CD4-positive, alpha-beta T cell treated with Interleukin-21 for 1 hour (primary cell): ENCODE measurements around the gene C4A.
"Not testable (repeated sequence)": the region's sequence is repeated elsewhere in the genome, so short reads cannot be mapped to it uniquely, and the experiment has no call there.

ENCODE experiments used
- DNase-seq: peaks from one replicate; pipeline ENCODE4 v3.0.0-alpha.2; 2020

C4A gene

DNA sequence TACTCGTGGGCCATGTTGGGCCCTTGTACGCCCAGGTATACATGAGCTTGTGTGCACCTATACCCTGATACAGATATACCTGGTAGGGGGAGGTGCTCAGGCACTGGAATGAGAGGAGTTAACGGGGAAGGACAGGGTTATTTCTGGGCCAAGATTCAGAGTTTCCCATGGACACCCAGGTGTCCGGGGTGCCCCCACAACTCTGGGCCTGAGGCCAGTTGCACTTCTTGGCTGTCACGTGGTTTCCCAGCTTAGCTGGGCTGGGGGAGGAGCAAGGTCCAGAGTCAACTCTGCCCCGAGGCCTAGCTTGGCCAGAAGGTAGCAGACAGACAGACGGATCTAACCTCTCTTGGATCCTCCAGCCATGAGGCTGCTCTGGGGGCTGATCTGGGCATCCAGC is at the start of gene C4A:
Gene C4A, plus strand, starts transcription at position 314 of the 400 bp plus-strand sequence. Its CDS starts 51 bp downstream, at position 365.
- DNase-seq, result not testable (repeated sequence)

DNA sequence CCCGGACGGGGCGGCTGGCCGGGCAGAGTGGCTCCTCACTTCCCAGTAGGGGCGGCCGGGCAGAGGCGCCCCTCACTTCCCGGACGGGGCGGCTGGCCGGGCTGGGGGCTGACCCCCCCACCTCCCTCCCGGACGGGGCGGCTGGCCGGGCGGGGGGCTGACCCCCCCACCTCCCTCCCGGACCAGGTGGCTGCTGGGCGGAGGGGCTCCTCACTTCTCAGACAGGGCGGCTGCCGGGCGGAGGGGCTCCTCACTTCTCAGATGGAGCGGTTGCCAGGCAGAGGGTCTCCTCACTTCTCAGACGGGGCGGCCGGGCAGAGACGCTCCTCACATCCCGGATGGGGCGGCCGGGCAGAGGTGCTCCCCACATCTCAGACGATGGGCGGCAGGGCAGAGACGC is 49.7 kb upstream of the C4A start:
- not testable (repeated sequence) for DNase-seq

DNA sequence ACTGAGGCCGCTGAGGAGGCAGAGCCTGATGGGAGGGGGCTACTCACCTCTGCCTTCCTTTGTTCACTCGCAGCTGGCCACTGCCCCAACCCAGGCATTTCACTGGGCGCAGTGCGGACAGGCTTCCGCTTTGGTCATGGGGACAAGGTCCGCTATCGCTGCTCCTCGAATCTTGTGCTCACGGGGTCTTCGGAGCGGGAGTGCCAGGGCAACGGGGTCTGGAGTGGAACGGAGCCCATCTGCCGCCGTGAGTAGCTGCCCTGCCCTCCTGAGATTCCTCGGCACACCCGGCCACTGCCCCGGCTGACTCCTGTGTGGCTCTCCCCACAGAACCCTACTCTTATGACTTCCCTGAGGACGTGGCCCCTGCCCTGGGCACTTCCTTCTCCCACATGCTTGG is 48.3 kb upstream of the C4A start:
- DNase-seq, result no peak

GRCh38 chr6:31935021-31935420 is 46.8 kb upstream of the C4A start:
- no peak for DNase-seq

- no peak for DNase-seq
Measured at GRCh38 chr6:31935823-31936222, 46.0 kb upstream of the C4A start.

DNA sequence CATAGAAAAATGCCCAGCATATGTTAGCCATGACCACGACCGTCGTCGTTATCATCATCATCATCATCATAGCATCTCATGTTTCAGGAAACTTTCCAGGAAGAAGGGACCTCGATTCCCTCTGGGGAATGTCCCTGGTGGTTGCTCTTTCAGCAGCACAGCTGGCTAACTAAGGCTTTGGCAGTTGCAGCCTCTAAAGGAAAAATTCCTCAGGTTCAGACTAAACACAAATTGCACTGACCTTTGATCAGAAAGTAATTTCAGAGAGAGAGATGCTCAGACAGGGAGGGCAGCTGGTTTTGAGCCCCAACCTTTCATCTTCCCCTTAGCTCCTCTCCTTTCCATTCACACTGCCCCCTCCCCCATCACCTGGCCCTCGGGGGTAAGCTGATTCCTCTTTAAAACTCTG is 41.6 kb upstream of the C4A start:
- DNase-seq, result no peak

DNA sequence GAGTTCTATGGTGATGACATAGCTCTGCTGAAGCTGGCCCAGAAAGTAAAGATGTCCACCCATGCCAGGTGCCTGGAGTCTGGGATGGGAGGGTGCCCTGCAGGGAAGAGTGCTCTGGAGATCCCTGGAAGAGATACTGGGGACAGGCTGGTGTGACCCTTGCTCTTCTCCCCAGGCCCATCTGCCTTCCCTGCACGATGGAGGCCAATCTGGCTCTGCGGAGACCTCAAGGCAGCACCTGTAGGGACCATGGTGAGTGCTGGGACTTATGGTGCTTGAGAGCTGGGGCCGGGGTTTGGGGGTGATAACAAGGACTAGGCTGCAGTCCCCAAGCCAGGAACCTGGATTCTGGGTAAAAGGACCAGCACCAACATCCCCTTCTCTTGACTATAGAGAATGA is 38.1 kb upstream of the C4A start:
- no peak for DNase-seq

DNA sequence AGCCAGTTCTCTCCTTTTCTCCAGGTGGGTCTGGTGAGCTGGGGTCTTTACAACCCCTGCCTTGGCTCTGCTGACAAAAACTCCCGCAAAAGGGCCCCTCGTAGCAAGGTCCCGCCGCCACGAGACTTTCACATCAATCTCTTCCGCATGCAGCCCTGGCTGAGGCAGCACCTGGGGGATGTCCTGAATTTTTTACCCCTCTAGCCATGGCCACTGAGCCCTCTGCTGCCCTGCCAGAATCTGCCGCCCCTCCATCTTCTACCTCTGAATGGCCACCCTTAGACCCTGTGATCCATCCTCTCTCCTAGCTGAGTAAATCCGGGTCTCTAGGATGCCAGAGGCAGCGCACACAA is 36.7 kb upstream of the C4A start:
- no peak for DNase-seq

GRCh38 chr6:31945507-31946369 is 36.1 kb upstream of the C4A start, which contains the start of gene CFB:
TSS of gene CFB (plus strand) at chr6:31946095. CDS start at chr6:31946222, 127 bp downstream.
- no peak for DNase-seq

DNA sequence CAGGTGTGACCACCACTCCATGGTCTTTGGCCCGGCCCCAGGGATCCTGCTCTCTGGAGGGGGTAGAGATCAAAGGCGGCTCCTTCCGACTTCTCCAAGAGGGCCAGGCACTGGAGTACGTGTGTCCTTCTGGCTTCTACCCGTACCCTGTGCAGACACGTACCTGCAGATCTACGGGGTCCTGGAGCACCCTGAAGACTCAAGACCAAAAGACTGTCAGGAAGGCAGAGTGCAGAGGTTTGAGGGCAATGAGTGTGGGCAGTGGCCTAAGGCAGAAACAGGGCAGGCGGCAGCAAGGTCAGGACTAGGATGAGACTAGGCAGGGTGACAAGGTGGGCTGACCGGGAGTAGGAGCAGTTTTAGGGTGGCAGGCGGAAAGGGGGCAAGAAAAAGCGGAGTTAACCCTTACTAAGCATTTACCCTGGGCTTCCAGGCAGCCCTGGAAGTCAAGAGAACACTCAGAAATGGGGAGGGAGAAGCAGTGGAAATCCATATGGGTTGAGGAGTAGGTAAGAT is 35.4 kb upstream of the C4A start:
- no peak for DNase-seq

- DNase-seq, result no peak
Measured at GRCh38 chr6:31947070-31947675, 34.7 kb upstream of the C4A start.

- no peak for DNase-seq
Measured at GRCh38 chr6:31947864-31948263, 34.0 kb upstream of the C4A start.

DNA sequence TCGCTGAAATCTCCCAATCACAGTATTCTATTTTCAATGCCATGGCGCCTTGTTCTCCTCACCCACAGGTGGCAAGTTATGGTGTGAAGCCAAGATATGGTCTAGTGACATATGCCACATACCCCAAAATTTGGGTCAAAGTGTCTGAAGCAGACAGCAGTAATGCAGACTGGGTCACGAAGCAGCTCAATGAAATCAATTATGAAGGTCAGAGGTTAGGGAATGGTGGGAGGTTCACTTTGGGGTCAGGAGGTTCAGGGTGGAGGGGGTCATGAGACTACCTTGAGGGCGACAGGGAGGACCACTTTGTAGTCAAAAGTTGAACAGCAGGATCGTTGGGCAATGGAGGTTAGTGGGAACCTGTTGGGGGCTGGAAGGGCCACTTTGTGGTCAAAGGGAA is 33.6 kb upstream of the C4A start:
- DNase-seq, result no peak

GRCh38 chr6:31948753-31949413 is 33.0 kb upstream of the C4A start:
- no peak for DNase-seq

GRCh38 chr6:31949926-31950548 is 31.8 kb upstream of the C4A start:
- DNase-seq, result no peak

DNA sequence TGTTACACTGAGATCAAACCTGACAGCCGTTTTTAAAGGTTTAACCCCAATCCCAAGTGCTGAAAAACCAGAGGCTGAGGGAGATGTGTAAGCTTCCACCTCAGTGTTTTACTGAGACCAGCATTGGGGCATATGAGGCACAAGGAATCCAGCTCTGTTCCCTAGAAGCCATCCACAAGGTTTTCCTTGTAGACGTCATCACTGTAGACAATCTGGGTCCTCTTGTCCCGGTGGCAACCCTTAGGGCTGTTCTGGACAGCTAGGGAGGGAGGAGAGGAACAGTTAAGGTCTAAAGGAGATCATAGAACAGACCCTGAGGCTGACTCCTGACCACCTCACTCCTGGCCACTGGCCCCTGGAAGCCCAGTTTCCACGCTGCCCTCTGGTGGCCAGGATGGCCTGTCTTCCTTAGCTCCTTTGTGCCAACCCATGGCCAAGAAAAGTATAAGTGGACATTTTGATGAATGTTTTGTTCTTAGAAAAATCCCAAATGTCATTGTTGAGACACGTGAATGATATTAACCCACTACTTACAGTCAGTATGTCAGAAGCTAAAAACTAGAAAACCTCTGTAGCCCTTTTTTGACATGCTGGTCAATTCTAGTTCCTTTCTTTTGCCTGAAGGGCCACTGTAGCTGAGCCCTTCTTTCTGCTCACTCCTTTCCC is 29.6 kb upstream of the C4A start:
- DNase-seq, result peak; percentile 35

- no peak for DNase-seq
Measured at GRCh38 chr6:31952890-31953289, 29.0 kb upstream of the C4A start.

DNA sequence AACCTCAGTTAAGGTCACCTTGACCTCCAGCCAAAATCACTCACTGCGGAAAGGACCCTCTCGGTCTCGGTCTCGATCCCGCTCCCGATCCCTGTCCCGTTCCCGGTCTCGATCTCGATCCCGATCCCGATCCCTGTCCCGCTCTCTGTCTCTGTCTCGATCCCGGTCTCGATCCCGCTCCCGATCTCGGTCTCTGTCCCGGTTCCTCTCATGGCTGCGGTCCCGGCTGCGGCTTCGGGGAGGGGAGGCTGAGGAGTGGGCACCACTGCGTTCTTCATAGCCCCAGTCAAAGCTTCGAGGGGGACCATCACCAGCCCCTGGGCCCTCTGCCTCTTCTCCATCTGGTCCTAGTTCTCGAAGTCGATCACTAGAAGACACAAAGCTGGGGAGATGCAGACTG is 27.3 kb upstream of the C4A start:
- no peak for DNase-seq

GRCh38 chr6:31956796-31957195 is 25.1 kb upstream of the C4A start:
- no peak for DNase-seq

DNA sequence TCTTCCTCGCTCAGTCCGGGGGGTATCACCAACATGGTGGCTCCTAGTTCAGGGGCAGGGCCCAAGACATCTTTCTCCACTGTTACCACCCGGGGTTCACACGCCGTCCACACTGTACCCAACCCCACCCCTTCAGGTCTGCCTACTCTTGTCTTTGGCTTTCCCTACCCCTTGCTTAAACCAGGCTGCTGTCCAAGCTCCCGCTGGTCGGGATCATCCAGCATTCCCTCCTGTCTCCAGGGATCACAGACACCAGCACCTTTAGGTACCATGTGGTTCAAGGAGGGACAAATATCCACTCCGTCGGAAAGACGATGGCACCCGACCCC is 23.5 kb upstream of the C4A start:
- no peak for DNase-seq

DNA sequence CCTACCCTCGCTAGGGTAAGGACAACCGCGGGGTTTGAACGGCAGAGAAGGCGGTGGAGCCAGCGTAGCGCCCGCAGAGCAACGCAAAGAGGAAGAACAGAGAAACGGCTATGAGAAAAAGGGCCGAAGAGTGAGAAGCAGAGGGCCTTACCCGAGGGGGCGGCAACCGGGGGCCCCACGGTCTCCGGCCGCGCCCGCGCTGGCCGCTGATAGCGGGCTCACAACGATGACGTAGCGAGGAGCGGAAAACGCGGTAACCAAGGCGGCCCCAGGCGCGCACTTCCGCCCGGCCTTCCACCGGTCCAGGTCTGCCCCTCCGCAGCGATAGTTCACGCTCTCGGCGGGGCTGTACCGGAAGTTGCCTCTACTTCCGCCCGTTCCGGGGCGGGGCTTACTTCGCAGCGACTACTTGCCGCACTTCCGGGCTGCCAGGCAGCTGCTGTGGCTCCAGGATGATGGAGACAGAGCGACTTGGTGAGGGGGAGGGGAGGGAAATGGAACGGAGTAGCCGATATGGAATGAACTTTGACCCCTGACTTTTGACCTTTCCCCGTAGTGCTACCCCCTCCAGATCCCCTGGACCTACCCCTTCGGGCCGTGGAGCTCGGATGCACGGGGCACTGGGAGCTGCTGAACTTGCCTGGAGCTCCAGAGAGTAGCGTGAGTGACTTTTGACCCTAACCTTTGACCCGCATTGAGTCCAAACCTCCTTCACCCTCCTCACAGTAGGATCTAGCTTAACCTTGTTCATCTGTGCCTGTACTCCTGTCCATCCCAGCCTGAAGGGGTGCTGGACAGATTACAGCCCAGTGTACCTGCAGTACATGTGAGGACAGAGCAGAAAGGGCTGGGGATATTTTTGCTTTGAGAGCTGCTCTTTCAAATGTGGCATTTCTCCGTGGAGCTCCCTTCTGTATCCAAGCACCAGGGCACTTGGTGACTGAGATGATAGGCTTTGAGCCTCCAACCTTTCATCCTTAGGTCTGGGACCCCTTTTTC is 22.8 kb upstream of the C4A start, which contains the start of the genes NELFE and SKIC2:
Gene NELFE, minus strand, starts transcription at position 231 of the 999 bp plus-strand sequence. CDS start 525 bp downstream, outside the sequence.
Gene SKIC2, plus strand, starts transcription at position 435 of the 999 bp plus-strand sequence. Its CDS starts 18 bp downstream, at position 453.
- peak; percentile 99 for DNase-seq
